Measurements from ENCODE around the gene MEA1.
"Not testable (repeated sequence)": the region's sequence is repeated elsewhere in the genome, so short reads cannot be mapped to it uniquely, and the experiment has no call there.

The MEA1 gene

DNA sequence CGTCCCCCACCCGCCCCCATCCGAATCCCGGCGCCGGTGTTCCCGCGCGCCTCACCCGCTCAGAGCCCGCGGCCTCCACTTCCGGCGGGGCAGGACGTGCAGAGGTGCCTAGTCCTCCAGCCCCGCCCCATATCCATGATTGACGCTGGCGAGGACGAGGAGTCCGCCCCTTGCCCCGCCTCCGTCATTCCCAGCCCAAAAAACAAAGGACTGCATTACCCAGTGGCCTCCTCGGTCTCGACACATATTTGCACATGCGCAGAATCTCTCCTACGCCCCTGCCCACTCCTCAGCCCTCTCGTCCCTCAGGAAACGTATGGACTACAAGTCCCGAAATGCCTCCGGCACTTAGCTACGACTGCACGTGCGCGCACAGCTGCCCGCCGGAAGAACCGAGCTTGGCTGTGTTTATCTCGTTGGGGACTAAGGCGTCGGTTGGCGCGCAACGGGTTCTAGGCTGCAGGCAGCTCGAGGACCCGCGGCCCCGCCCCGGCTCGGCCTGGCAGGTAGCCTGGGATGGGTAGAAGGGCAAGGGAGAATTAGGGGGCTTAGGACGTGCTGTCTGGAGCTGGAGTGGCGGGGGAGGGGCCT, at the start of gene MEA1, which contains the start of gene KLHDC3:
MEA1 (minus strand) TSS at position 104 of the 591 bp plus-strand sequence. CDS start 133 bp downstream, outside the sequence.
KLHDC3 (plus strand) TSS at position 407 of the 591 bp plus-strand sequence. CDS start 2,944 bp downstream, outside the sequence.
- peak; percentile 99 for DNase-seq

DNA sequence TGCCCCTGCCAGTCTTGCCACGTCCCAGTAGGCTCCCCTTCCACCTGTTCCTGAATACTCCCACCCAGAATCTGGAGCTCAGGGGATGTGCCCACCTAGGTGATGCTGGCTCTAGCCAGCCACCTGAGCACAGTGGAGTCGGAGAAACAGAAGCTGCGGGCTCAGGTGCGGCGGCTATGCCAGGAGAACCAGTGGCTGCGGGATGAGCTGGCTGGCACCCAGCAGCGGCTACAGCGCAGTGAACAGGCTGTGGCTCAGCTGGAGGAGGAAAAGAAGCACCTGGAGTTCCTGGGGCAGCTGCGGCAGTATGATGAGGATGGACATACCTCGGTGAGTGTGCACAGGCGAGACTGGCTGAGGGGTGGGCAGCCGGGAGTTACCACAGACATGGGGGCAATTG, 49.1 kb upstream of the MEA1 start:
- no peak for DNase-seq

DNA sequence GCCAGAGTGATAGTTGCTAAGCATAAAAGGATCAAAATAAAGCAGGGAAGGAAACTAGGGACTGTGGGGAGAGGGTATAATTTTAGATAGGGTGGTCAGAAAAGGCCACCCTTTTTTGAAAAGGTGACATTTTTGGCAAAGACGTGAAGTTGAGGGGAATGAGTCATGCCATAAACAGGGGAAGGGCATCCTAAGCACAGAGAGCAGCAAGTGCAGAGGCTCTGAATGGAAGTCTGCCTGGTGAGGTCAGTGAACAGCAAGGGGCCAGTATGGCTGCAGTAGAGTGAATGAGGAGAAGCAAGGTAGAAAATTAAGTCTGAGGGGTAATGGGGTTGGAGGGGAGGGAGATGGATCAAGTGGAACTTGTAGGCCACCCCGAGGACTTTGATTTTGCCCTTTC, 48.1 kb upstream of the MEA1 start:
- DNase-seq = no peak

DNA sequence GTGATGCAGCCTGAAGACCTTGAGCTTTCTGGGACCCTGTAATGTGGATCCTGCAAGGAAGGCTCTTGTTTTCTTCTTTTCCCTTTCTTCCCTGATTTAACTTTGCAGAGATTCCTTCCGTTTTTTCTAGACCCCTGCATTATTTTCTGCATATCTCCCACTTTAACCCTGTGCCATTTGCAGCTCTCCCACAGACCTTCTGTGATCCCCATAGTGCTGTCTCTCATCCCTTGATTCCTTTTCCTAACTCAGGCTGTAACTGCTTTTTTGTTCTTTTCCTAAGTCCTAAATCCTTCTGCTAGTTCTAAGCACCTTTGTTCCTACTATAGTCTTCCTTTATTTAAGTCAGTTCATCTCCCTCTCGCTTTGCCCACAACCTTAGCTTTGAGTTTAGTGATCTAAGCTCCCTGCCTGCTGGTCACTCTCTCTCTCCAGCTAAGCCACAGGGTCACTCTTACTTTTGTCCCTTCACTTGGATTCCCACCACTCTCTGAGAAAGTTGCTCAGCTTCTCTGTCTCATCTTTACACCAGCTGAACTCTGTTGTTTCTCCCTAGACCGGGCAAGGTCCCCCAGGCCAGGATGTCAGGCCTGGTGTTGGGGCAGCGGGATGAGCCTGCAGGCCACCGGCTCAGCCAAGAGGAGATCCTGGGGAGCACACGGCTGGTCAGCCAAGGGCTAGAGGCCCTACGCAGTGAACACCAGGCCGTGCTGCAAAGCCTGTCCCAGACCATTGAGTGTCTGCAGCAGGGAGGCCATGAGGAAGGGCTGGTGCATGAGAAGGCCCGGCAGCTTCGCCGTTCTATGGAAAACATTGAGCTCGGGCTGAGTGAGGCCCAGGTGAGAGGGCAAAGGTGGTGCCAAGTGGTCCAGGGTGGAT, 47.2 kb upstream of the MEA1 start:
- DNase-seq = no peak

DNA sequence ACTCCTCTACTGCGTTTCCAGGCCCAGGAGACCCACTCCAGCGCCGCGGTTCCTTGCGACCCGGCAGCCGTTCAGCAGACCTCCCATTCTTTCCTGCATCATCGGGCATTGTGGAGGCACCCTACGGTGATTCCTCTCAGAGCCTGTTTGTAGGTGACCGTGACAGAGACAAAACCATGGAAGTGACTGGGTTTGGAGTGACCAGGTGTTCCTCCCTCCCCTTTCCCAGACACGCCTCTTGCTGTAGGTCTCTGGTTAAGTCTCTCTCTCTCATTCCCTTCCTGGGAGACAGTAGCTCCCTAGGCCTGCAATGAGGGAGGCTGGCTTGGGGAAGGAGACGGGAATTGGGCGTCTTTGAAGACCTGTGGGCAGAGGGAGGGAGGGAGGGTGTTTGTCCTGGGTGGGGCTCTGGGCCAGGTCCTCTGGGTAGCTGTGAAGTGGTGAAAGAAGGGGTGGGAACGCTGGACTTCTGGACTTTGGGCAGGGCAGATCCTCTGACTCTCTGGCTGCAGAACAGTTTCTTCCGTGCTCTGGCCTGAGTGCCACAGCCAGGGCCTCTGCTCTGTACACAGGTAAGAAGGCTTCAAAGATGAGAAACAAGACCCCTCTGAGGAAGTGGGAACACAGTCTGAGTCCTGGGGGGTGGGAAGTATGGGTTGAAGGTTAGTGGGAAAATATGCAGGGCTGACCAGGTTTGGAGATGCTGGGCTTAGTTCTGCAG, 46.4 kb upstream of the MEA1 start:
- no peak for DNase-seq

DNA sequence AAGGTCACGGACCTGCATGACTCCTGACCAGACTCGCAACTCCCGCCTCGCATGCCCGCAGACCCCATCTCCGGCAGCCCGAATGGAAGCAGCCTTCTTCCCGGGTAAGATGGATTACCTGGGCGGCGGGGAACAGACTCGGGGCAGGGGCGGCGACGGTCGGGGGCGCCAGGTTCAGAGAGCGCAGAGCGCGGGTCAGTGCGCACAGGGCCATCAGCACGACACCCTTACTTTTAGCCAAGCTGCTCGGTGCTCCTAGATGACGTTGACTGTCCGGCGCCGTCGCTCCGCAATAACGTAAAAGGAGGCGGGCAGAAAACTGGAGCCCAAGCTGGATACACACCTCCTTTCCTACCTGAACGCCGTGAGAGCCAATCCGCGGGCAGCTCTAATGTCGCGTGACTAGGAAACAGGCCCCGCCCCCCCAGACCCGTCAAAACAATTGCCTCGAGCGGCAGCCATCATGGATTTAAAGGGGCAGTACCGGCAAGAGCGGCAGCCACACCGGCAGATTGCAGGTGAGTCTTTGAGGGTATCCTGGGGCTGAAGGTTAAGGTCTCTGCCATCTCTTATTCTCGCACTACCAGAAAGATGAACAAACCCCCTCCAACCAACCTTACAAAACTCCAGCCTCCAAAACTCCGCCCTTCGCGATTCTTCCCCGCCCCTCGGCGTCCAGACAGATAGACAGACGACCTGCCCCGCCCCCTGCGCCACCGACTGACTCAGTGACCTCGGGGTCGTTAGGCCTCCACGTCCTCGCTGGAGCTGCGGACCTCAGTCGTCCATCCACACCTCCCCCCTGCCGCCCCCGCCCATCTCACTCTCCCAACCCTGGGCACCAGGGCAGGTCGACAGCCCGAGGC, 45.7 kb upstream of the MEA1 start, which contains the start of the genes KLC4 and MRPL2:
KLC4 (plus strand) TSS at position 464 of the 866 bp plus-strand sequence. CDS start 1,705 bp downstream, outside the sequence.
MRPL2 (minus strand) TSS at position 267 of the 866 bp plus-strand sequence; CDS start at position 214, 53 bp downstream.
- DNase-seq = peak; percentile 98

DNA sequence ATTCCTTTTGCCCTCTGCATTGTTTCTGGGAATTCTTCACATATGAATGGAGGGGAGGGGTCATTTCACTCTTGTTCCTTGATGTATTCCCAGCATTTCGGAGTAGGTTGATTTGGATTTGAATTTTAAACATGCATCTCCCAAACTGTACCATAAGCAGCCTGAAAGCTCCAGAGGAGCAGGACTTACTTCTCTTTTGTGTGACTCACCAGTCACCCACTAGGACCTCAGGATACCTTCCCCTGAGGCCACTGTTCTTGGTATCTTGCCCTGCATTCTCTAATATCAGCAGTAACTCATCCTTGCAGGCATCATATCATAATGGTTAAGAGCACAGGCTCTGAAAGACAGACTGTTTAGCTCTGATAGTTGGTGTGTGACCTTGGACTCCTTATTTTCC, 44.8 kb upstream of the MEA1 start:
- no peak for DNase-seq

DNA sequence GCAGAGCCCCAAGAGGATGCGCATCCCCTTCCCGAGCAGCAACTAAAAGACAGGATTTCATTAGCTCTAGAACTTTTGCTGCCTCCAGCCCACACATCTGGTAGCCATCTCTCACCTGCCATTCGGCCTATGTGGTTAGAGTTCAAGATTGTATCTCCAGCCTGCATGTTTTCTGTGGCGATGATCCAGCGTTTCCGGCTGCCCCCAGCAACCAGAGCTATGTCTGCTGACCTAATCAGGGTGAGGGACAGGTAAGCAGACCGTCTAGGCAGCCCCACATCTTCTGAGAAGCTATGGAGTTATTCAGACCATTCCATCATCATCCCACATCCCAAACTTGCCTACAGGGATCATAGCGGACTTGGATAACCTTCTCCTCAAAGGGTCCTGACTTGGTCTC, 42.2 kb upstream of the MEA1 start:
- no peak for DNase-seq

DNA sequence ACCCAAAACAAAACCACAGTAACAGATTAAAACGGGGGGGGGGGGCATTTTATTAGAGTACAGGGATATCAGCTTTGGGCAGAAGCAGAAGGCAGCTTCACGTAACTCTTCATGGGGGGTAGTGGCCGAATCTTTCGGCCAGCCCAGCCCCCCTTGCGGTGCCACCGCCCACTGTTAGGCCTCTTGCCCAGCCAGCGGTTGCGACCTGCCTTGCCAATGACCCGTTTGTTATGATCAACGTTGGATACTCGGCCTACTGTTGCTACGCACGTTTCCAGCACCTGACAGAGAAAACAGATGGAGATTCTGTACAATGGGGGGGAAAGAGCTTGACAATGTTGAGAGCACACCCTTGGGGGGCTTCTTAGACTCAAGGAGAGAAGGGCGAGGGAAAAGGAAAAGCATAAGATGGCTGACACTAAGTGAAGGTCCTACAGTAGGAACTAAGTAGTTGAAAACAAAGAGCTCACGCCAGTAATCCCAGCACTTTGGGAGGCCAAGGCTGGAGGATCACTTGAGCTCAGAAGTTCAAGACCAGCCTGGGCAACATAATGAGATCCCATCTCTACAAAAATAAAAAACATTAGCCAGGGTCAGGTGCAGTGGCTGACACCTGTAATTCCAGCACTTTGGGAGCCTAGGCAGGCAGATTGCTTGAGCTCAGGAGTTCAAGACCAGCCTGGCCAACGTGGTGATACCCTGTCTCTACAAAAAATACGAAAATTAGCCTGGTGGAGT, 40.6 kb upstream of the MEA1 start:
- DNase-seq = no peak

DNA sequence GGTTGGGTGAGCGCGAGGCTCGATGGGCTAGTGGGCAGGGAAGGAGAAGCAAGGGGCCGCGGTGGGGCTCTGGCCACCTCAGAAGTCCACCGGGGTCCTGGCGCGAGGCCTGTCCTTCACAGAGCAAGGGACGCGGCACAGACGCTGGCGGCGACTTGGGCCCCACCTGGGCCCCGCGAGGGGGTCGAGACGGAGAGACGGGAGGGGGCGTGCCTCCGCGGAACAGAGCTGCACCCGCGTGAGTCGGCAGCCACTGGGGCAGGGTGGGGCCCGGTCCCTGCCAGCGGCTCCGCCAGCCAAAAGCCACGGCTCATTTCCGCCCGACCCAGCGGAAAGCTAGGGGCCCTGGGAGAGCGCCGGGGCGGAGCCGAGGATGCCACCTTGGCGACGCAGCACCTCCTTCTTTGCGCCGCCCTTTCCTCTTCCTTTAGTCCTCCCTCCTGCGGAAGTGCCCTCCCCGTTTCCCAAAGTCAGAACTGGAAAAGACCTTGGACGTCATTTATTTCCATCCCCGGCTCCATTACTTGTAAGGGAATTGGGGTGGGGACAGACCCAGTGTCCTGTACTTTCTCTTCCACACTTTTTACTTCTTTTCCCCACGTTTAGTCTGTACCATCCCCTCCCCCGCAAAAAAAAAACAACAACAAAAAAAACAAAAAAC, 39.9 kb upstream of the MEA1 start, which contains the start of gene CUL7:
CUL7 (minus strand) TSS at position 307 of the 661 bp plus-strand sequence. CDS start 1,063 bp downstream, outside the sequence.
- DNase-seq = peak; percentile 95

DNA sequence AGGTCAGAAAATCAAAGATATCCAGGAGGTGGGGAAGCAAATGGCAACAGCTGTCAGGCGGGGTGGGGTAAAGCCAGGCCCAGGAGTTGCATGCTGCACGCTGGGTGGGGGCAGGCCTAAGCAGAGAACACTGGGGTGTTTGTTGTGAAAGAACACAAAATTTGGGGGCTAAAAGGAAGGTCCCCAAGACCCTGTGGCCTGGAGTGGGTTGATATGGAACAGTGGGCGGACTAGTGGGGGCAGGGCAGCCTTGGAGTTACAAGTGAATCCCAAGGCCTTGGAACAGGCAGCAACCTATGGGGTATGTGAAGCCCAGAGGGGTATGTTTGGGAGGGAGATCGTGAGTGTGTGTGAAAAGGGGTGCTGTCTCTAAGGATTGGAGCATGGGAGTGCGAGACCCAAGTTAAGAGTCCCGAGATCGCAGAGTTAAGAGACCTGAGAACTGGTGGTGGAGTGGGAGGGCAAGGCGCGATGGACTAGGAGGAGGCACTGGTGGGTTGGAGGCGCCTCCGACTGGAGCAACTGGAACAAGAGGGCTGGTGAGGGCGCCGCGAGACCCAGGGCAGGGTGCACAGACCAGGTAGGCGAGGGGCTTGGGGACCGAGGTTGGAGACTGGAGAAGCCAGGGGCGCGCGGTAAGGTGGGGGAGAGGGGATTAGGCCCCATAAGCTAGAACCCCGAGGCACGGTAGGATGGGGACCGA, 39.2 kb upstream of the MEA1 start:
- DNase-seq = no peak

DNA sequence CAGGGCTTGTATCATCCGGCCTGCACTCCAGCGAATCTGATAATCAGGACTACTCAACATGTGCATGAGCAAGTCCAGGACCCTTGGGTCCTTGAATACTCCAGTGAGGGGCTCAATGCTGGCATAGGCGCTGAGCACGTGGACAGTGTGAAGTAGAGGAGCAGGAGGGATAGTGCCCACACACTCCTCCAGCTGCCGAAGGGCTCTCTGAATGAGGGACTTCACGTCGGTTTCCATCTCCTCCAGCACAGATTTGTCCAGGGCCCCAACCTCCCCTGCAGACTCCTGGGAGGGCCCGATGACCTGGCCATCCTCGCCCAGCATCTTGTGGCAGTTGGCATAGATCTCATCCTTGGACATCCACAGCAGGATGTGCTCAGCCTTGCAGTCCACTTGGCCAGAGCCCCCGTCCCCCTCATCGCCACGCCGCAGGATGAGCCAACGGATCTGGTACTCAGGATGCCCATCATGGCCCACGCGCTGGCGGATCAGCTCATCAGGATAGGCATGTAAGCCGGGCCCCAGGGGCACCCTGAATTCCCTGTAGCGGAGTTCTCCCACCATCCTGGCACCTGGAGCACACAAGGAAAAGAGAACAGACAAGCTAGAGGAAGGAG, 38.6 kb upstream of the MEA1 start:
- DNase-seq = no peak

DNA sequence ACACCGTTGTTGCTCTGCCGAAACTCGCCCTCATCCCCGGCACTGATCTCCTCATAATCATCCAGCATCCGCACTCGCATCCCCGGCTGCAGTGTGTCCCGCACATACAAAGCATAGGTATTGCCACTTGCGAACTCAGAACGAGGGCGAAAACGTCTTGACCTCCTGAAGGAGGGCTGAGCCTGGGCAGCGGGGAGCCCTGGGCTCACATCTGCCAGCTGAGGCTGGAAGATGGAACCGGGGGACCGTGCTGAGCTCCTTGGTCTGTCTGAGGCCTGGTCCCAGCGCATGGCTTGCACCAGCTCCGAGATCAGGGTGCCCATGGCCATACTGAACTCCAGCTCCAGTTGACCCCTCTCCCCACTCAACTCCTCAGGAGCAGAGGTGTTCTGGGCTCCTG, 37.2 kb upstream of the MEA1 start:
- no peak for DNase-seq

DNA sequence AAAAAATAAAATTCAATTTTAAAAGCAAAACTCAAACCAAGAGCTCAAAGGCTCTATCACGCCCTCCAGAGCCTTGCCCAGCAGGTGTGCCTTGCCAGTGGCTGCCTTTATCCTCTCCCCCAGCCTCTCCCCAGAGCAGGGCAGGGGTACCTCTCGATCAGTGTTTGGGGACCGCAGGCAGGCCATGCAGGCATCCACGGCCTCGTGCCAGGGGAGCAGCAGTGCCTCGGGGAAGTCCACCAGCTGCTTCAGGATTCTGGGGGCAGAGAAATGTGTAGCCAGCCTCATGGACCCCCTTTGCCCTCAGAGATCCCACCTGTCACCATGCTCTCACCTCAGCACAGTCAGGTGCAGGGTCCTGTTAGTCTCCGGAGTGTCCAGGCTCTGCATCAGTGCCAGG, 34.3 kb upstream of the MEA1 start:
- DNase-seq = no peak

DNA sequence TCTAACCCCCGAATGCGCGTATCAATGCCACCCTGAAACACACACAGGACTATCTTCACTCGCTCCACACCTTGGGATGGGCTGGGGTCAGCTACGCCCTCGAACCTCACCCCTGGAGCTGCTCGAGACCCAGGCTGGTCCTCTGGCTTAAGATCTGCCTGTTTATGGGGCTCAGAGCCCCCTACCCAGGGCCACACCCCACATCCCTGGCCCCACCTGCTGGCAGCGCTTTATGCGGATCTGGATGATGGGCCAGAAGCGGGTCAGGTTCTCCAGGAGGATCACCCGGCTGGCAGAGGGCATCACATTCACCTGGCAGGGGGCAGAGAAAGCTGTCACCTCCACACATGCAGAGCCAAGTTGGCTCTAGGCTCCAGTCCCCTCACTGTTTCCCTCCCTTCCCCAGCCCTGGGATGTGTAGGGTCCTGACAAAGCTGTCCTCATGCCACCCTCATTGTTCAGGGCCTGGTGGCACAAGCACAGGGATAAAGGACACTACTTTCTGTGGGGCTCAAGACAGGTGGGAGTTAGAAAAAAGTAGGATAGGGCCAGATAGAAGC, 31.7 kb upstream of the MEA1 start:
- no peak for DNase-seq

DNA sequence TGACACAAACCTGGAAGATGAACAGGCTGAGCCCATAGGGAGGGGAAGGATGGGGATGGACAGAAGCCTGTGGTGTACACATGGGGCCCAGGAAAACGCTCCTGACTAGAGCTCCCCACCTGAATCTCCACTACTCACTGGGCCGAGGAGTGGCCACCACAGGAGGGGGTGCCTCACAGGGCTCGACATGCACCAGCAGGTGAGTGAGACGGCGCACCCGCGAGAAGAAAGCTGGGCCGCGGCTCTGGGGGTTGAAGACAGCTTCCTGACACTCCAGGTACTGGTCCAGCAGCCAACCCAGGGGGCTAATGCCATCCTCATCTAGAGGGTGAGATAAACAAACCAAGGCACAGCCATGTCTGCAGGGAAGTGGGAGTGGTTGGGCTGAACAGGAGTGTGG, 29.6 kb upstream of the MEA1 start:
- no peak for DNase-seq

DNA sequence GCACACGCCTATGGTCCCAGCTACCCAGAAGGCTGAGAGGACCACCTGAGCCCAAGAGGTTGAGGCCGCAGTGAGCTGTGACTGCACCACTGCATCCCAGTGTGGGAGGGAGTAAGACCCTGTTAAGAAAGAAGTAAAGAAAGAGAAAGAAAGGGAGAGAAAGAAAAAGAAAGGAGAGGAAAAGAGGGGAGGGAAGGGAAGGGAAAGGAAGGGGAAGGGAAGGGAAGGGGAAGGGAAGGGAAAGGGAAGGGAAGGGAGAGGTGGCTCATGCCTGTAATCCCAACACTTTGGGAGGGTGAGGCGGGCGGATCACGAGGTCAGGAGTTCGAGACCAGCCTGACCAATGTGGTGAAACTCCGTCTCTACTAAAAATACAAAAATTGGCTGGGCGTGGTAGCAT, 27.7 kb upstream of the MEA1 start:
- DNase-seq = not testable (repeated sequence)

DNA sequence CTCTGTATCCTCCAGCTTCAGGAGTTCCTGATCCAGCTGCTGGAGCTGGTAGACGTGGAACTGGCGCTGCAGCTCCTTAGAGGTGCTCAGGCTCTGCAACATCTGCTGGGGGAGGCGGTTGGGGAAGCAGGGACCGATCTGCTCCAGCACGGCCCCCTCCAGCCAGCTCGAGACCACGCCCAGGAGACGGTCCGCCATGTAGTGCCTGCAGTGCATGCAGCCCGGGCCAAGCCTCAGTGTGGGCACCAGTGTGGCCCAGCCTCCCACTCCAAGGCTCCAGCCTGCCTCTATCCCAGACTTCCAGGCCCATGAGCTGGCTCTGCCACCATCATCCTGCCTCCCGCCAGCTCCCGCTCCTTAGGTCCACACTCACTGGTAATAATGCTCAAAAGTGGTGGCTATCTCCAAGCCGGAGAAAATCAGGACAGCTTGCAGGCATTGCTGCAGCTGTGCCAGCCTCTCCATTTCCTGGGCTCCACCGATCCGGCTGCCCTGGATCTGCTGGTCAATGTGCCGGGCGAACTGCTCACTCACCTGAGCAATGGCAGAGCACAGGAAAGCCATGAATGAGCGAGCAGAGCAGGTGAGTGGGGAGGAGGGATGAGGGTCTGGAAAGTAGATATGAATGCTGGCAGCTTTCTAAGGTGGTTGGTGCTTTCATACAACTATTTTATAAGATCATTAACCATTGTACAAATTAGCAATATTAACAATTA, 27.0 kb upstream of the MEA1 start:
- DNase-seq = no peak

DNA sequence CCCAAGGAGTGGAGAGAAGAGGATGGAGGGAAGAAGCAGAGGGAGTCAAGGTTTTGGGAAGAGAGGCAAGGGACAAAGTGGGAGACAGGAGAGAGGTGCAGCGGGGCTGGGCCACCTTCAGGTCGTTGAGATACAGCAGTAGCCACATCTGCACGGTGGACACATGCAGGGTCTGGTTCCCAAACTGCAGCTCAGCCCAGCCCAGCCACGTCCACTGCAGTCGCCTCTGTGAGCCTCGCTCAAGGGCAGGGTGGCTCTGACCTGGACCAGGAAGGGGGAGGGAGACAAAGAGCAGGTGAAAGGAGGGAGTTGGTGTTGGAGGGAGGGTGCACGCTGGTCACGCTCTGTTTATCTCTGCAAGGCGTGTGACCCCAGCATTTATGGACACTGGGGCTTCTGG, 25.0 kb upstream of the MEA1 start:
- DNase-seq = no peak

Data from NCI-H2171 (cell line).